ENCODE results near the gene MT1B.

MT1B gene

GRCh38 chr16:56651586-56651985, at the start of gene MT1B:
MT1B (plus strand) TSS chr16:56651886; CDS start chr16:56651954, 68 bp downstream.
- DNase-seq = no peak

- DNase-seq = no peak
Measured at GRCh38 chr16:56603589-56603988, 48.1 kb upstream of the MT1B start.

- DNase-seq = no peak
Measured at GRCh38 chr16:56604966-56605365, 46.7 kb upstream of the MT1B start.

- no peak for DNase-seq
Measured at GRCh38 chr16:56605475-56605874, 46.2 kb upstream of the MT1B start.

GRCh38 chr16:56606071-56606475, 45.6 kb upstream of the MT1B start:
- DNase-seq = no peak

GRCh38 chr16:56606476-56607108, 45.1 kb upstream of the MT1B start:
- DNase-seq = no peak

- no peak for DNase-seq
Measured at GRCh38 chr16:56607109-56607618, 44.5 kb upstream of the MT1B start.

GRCh38 chr16:56607675-56608042, 44.0 kb upstream of the MT1B start:
- no peak for DNase-seq

GRCh38 chr16:56608043-56608875, 43.4 kb upstream of the MT1B start, which contains the start of gene MT2A:
MT2A (plus strand) TSS chr16:56608584; CDS start chr16:56608656, 72 bp downstream.
- peak; percentile 88 for DNase-seq

- DNase-seq = no peak
Measured at GRCh38 chr16:56608876-56609462, 42.7 kb upstream of the MT1B start.

- peak; percentile 59 for DNase-seq
Measured at GRCh38 chr16:56609463-56609921, 42.2 kb upstream of the MT1B start.

- DNase-seq = peak; percentile 67
Measured at GRCh38 chr16:56610017-56610608, 41.6 kb upstream of the MT1B start.

- no peak for DNase-seq
Measured at GRCh38 chr16:56610609-56611111, 41.0 kb upstream of the MT1B start.

GRCh38 chr16:56611281-56611833, 40.3 kb upstream of the MT1B start:
- DNase-seq = no peak

- DNase-seq = no peak
Measured at GRCh38 chr16:56613706-56614105, 38.0 kb upstream of the MT1B start.

GRCh38 chr16:56614549-56614991, 37.1 kb upstream of the MT1B start:
- no peak for DNase-seq

GRCh38 chr16:56615353-56615752, 36.3 kb upstream of the MT1B start:
- no peak for DNase-seq

GRCh38 chr16:56616608-56617211, 35.0 kb upstream of the MT1B start:
- no peak for DNase-seq

- DNase-seq = peak; percentile 63
Measured at GRCh38 chr16:56617212-56618085, 34.2 kb upstream of the MT1B start.

GRCh38 chr16:56618138-56618537, 33.5 kb upstream of the MT1B start:
- no peak for DNase-seq

- no peak for DNase-seq
Measured at GRCh38 chr16:56620339-56620897, 31.3 kb upstream of the MT1B start.

Measured in stimulated activated CD4-positive, alpha-beta T cell treated with anti-CD3 and anti-CD28 coated beads, Interleukin-12 subunit alpha, Interleukin-12 subunit beta, amount 100 ng/mL, for 4 hours (primary cell).